Inferior parietal cortex (tissue), 1 donor: Measurements from ENCODE around the gene CFAP221.

Source experiments
- DNase-seq: peaks from one replicate; pipeline ENCODE4 v3.0.0-alpha.2; 2016; ENCODE audit errors: extremely low spot score

CFAP221 gene

DNA sequence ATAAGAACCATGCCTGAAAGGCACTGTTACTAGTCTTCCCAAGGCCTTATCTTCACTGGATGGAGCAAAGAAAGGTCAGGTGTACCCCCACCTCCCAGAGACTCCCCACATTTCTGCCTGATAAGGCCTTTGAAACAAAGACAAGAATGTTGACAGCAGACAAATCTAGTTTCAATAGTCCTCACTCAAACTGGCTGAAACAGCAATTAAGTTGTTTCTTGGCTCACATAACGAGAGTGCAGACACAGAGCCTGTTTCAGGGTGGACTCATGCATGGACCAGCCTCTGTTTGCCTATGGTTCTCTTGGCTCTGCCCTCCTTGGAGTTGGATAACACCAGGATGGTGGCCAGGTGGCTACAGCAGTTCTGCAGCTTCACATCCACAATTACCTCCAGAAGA lies 7.5 kb upstream of the CFAP221 start:
- no peak for DNase-seq

DNA sequence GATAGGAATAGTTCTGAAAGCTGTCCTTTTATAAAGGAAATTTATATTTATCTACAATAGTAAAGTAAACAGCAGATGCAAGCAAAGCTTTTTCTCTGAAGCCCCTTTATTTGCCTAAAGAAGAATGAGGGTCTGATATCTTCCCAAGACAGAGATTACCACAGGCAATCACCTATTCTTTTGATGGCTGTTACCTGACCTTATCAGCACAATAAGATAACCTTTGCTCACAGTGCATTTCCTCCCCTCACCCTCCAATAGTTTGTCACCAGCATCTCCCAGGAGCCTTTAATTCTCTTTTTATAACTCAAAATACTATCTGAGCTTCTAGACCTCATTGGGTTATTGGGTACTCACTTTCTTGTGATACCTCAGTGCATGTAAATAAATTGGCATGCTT lies 6.5 kb upstream of the CFAP221 start:
- no peak for DNase-seq

DNA sequence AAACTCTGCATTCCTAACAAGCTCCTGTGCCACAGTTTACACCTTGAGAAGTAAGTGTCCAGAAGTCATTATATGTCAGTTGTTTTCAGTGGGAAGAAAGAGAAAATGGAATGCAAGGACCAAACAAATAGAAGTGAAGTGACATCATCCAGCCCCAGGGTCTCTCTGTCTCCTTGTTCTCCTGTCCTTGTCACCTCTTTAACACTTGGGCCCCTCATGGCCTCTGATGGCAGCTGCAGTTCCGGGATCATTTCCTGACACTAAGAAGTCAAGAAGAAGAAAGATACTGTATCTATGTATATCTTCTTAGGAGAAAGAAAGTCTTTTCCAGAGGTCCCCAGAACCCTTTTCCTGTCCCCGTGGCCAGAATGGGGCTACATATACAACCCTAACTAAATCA lies 2.8 kb upstream of the CFAP221 start:
- no peak for DNase-seq

DNA sequence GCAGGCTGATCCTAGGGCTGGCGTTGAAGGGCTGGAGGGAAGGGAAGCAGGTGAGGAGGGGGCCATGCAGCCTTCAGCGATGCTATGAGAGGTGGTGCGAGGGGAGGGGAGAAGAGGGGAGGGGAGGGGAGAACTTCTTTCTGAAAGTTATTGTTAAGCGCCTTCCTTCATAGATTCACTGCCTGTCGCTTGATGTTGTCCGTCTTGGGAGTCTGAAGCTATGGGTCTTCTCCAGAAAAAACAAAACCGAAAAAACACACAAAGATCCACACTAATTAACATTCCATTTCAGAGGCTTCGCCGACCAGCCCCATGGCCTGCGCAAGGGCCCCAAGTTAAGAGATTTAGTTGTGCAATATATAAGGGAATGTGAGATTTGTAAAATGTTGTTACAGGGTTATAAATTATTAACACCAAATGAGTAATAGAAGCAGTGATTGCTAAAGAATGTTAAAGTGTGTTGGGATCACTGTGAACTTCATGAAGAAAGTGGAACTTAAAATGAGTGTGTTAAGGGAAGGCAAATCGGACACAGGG lies 758 bp downstream of the CFAP221 start:
- DNase-seq: no peak

DNA sequence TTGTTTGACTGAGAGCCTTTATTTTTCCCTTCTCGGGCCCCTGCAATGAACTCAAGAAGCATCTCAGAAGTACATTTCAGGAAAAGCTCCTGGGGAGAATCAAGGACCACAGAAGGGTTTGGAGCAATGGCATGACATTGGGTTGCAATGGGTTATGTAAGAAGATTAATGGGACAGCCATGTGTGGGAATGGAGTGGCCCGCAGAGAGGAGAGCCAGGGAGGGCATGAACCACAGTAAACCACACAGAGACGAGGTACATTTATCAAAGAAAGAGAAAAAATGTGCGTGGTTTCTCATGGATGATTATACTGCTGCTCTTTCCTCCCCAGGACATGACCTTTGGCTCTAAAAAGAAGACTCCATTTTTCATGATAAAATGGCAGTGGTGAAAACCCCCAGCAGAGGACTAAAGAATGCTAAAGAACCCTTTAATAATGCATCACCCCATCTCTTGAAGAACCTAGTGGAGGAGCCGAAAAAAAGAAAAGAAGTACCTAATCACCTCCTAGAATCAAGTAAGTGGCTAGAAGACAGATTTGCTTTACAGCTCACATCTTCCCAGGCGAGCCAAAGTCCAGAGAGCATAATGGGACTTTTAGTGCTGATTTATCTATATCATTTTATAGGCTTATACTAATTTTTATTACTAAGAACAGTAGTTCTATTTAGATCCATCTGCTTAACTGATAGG lies 1.7 kb downstream of the CFAP221 start:
- DNase-seq: no peak

DNA sequence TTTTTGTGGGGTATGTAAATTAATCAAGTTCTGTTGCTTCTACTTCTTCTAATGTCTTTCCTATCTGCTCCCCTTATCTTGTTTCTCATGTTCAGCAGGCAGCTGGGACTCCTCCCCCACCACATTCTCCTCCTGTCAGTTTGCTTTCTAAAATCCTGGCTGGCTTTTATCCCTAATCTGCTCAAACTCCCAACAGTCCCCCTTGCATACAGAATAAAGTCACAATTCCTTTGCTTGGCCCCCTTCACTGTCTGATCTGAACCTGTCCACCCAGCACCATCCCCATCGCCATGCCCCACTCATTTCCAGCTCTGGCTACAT lies 2.2 kb downstream of the CFAP221 start:
- no peak for DNase-seq

DNA sequence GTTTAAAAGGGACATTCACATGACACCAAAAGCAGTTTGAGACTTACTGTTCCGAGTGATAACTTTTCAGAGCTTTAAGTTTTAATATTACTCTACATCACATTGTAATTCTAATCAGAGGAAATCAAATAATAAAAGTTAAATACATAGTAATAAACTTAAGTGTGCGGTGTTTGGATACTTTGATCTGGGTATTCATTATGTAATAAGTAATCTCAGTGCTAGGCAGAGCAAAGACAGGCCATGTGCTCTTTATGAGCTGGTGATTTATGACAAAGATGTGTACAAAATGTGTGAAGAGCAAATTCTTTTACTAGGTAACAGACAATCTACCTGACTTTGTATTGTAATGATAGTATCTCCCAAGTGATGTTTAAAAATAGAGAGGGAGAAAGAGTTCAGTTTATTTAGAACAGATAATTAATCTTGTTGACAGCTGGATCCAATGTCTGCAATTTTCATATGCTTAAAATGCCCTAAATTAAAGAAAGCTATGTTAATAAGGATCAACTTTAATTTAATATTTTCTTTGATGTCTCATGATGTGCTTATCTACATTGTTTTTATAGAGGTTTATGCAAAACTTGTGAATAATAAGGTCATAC lies 4.4 kb downstream of the CFAP221 start:
- DNase-seq: no peak

DNA sequence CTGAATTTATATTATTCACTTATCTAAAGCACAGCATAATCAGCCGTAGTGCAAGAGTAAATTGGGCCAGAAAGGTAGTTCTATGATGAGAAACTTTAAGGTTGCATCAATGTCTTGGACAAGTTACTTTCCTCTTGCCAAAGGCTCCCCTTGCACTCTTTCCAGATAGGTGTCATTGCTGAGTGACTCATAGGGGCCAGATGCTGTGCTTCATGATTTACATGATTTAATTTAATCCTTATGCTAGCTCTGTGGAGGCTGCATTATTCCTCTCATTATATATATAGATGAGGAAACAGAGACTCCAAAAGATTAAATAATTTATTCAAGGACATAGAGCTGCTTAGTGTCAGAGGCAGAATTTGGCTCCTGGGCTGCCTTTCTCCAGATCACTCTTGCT lies 5.0 kb downstream of the CFAP221 start:
- peak; percentile 27 for DNase-seq

DNA sequence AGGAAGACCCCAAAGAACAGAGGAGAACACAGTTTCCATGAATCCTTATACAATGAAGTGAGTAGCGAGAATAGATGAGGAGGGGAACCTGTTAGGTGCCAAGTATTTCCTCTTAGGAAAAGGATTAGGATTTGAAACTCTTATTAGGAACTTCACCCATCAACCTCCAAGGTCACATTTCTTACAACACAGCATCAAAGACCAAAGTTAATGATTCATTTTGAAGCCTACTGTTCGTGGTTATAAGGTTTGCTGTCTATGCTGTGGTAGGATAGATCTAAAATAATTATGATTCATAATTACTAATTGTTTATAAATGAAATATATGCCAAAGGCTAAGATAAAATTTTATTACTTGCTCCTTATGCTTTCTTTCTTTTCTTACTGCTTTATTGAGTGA lies 6.1 kb downstream of the CFAP221 start:
- no peak for DNase-seq

DNA sequence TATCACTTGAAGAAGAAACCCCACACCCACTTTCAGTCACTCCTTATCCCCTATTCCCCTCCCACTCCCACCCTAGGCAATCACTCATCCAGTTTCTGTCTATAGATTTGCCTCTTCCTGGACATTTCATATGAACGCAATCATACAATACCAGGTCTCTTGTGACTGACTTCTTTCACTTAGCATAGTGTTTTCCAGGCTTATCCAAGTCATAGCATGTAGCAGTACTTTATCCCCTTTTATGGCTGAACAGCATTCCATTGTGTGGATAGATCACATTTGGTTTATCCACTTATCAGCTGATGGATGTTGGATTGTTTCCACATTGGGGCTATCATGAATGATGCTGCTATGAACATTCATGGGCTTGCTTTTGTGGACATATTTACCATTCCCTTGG lies 6.6 kb downstream of the CFAP221 start:
- DNase-seq: no peak

DNA sequence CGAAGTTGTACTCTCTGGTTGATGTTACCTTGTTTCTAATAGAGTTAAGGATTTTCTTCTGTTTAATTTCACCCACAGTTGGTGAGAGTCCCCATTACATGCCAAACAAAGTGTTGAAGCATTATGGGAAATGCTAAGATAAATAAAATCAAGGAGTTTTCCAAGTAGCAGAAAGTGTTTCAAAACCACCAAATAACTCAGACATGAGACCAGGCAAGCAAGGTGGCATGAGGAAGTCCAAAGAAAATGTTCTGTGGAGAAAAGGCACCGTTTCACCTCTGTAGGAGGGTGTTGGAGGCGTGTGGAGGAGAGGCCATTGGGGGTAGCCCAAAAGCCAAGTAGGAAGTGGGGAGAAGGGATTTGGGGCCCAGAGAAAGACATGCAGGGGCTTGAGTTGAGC lies 8.7 kb downstream of the CFAP221 start:
- DNase-seq: no peak

DNA sequence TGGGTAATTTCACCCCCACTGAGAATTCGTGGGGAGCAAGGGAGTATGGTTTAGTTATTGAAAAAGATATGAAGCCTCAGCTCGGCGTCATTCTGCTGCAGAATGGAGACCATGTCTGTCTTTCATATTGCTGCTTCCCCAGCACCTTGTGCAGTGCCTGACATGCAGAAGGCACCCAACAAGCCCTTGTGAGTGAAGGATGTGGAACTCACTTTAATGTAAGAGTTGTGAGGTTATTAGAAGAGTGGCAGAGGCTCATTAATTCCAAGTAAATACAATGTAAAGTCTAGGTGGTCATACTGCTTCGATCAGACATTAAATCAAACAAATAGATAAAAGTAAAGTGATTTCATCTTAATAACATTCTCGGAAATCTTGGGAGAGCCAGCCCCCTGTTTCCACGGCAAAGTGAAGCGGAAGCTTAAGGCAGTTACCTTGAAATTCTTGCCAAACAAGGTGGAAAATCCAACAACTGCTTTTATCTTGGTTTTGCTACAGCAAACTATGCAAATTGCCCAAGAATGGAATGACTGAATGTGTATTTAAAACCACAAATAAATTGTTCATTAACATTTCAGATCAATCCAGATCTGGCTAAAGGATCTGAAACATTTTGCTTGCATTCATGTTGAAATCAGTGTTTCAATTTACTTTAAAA lies 9.6 kb downstream of the CFAP221 start:
- no peak for DNase-seq

DNA sequence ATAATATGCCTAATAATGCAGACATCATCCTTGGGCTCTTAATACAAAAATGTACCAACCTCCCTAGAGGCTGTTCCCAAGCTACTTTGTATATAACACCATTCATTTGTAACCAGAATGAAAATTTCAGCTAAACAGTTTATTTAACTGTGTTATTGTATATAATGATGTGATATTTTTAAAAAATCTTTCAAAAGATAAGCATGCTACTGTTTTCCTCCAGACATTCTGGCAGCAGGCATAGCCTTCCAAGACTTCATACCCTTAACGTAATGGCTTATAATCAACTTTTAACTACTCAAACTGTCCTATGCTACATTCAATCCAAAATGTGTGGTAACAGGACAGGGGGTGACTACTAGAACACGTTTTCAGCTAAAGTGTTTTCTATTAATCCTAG lies 21.2 kb downstream of the CFAP221 start:
- DNase-seq: no peak

DNA sequence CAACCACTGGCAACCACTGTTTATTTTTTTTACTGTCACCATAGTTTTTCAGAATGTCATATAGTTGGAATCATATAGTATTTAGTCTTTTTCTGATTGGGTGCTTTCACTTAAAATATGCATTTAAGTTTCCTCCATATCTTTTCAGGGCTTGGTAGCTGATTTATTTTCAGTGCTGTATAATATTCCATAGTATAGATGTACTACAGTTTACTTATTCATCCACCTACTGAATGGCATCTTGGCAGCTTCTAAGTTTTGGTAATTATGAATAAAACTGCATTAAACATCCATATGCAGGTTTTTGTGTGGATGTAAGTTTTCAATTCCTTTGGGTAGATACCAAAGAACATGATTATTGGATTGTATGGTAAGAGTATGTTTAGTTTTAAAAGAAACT lies 23.0 kb downstream of the CFAP221 start:
- no peak for DNase-seq

DNA sequence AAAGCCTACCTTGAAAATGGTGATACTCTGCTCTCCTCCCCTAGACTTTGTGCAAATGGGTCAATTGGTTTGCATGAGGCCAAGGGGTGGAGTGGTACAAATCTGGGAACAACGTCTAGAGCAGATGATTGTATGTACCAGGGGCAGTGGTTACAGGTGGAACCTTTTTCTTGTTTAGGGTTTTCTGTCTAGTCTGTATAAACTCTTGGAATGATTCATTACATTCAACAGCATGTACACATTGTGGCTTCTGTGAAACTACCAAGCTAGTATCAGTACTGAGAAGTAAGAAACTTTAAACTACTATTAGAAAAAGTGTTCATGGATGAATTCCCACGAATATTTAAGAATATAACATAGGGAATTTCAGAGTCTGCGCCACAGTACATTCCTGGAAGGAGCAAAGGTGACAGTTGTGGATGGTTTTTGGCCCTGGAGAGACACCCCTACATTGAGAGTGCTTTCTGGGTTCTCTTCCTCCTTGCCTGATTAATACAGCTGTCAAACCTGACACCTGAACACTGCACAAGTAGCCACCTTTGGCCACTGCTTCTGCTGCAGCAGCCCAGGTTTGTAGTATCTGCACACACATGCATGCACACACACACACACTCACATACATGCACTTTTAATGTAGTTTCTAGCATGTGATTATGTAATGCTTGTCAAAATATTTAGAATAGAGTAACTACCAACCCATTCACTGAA lies 30.0 kb downstream of the CFAP221 start:
- DNase-seq: no peak

DNA sequence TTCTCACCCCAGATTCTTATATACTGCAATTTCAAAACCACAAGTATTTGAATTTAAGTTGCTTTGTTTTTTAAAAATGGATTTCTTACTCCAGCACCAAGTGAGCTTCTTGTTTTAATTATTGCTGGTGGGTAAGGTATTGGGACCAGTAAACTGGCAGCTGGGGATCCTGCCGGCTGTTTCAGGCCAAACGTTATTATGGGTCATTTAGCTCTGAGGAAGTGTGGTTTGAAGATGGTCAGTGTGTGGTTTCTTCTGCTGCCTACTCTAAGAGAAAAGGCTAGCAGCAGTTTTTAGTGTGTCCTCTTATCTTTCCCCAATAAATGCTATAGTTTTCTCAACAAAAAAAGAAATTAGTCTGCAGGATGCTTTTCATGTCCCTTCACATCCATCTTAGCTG lies 30.6 kb downstream of the CFAP221 start:
- DNase-seq: no peak

DNA sequence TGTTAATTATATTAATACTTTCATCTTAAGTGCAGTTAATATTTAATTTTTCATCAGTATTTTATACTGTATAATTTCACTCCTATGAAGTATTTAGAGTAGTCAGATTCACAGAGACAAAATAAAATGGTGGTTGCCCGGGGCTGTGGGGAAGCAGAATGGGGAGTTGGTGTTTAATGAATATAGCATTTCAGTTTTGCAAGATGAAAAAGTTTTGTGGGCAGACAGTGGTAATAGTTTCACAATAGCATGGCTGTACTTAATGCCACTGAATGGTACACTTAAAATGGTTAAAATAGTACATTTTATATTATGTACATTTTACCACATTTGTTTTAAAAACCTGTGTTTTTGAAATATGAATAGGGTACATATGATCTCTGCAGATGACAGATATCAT lies 31.2 kb downstream of the CFAP221 start:
- no peak for DNase-seq

DNA sequence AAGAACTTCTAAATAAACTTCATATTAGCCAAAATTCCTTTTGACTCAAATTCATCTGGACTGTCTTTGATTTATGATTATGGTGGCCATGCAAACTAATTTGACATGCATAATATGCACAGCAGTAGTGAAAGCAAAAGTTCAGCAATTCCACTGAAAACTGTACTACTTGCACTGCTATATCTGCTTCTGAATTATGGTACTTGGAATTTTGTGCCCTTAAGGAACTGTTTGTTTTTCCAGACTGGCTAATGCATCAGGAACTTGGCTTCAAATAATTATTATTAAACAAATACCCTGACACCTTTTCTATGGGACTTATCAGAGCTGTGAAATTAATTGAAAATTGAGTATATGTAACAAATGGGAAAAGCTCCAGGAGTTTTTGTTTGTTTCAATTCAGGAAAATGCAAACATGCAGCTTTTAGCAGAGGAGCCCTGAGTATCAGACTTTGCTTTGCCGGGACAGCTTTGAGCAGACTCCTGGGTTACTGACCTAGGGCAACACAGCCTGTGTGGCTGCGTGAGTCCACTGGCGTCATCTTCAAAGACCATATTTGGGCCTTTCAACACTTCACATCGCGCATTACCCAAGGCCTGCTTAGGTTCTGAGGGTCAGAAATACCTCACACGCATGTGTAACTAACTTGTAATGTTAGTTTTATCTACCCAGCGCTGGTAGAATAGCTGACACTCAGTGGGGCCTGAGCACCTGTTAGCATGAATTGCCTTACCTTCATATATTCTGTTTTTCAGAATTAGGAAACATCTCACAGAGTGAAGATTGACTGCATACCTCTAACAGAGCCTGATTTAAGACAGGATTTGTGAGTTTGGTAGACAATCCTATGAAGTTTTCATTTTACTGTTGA lies 35.4 kb downstream of the CFAP221 start:
- no peak for DNase-seq

DNA sequence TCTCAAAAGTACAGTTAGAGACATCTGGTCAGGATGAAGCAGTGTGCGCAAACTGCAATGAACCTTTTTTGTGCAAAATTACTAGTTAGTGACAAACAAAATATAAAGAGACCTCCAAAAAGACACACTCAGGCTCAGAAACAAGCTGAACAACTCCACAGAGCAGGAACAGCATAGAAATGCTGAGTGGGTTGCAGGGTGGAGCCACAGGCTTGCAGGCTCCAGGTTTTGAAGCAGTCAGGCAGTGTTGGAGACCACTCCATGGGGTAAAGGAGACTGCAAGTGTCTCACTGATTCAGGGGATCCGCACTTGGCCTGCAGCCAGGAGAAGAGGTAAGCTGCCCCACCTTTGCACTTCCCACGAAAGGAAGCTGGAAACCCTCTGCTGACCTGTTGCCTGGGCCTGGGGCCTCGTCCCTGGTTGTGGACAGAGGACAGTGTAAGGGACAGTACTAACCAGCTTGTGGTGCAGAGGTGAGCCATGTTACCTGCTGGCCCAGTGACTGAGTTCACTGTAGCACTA lies 36.4 kb downstream of the CFAP221 start:
- no peak for DNase-seq

DNA sequence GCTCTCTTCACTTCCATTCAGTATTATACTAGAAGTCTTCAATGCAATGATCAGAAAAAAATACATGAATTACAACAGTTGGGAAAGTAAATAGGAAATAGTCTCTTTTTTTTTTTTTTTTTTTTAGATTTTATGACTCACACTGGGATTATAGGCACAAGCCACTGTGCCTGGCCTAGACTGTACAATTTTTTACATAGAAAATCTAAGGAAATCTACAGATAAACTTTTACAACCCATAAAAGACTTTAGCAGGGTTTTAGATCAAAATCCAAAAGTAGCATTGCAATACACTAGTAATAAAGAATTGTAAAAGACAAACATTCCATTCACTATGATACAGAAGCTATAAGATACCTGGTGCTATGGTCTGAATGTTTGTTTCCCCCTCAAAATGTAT lies 39.0 kb downstream of the CFAP221 start:
- no peak for DNase-seq

DNA sequence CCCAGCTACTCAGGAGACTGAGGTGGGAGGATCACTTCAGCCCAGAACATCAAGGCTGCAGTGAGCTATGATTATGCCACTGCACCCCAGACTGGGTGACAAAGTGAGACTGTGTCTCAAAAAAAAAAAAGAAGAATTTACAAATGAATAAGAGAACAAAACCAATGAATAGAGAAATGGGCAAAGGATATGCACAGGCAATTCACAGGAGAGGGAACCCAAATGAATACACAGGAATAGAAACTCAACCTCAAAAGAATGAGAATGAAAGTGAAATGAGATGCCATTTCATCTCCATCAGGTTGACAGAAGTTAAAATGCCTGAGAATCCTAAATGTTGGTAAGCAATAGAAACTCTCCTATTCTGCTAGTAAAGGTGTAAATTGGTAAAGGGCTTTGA lies 40.2 kb downstream of the CFAP221 start:
- DNase-seq: no peak

DNA sequence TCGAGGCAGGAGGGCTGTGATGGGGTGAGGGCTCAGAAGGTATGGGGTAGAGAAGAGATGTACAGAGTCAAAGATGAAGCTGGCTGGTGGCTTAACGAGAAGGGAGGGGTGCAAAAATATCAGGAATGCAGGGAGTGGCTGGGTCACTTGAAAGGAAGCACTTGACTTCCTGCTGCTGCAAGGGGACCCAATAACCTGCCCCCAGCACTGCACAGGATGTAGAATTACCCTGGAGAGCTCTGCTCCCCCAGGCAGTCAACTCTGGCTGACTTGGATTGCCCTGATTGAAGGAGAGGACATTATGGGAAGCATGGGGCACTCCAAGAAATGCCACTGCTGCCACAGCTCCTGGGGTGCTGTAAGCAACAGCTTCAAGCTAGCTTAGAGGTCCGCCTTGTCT lies 41.8 kb downstream of the CFAP221 start:
- DNase-seq: no peak
